NCI-H2171 treated with DMSO at 0.1 percent for 48 hours (cell line): ENCODE data around the gene PLEKHA6.

Source experiments
- DNase-seq: peaks from one replicate; lab custom pipeline; 2025; lab: John Stamatoyannopoulos, UW

The PLEKHA6 gene

DNA sequence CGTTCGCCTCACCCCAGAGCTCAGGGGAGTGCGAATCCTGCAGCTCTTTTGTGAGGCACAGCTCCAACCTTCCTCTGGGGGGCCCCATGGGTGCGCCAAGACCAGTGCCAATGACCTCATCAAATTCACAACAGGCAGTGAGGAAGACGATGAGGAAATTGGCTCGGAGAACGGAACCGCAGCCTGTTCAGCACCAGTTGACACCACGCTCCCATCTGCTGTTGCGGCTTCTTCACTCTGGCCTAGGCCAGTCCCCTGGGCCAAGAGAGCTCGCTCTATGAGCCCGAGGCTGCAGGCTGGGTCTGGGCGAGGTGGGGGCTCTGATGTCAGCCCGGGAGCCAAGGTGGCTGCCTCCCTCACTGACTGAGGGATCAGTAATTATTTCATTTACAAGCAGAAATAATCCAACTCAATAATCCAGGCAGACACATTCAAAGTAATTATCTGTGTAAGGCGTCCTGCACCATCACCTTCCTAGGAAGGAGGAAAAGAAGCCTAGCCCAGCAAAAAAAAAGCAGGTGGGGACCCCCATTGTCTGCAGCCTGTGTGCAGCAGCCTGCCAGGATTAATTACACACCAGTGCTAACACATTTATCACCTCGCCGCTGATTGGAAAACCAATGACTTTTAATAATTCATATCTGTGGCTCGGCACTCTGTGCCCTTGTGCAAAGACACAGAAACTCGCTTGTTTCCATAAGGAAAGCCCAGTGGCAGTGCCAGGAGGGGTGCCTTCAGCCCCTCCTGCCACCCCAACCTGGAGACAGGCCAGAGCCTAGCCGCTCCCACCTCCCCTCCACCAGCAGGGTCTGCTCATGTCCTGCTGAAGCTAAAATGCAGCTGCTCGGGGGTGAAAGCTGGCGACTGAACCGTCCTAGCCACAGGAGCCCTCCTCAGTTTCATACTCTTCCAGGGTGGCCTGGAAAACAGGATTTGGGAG is 1.9 kb downstream of the PLEKHA6 start:
- DNase-seq = peak; percentile 81

DNA sequence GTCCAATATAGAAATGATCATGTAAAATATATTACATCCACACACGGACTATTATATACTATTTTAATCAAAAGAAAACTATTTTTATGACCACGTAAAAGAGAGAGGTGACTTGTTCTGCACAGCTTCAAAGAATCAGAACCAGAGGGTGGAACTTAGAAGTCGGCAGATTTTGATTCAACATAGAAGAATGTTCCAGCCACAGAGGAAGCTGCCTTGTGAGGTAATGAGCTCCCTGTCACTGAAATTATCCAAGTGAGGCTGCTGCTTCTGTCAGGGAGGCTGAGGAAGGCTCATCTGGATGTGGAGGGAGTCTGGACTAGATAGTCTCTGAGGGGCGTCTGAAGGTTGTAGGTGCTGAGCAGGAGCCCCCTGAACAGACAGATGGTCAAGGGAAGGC is 2.7 kb downstream of the PLEKHA6 start:
- DNase-seq = no peak

DNA sequence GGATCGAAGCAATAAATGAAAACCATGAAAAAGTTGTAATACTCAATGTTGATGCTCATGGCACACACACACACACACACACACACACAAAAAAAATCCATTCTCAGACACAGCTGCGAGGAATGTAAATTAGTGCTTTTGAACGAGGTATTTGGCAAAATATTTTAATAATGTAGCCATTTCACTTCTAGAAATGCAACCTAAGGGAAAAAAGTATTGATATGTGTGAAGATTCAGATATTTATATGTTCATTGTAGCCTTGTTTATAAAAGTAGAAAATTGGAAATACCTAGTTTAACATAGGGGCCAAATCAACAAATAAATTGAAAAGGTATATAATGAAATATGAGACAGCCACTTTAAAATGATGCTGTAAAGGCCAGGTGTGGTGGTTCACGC is 3.8 kb downstream of the PLEKHA6 start:
- DNase-seq = no peak

DNA sequence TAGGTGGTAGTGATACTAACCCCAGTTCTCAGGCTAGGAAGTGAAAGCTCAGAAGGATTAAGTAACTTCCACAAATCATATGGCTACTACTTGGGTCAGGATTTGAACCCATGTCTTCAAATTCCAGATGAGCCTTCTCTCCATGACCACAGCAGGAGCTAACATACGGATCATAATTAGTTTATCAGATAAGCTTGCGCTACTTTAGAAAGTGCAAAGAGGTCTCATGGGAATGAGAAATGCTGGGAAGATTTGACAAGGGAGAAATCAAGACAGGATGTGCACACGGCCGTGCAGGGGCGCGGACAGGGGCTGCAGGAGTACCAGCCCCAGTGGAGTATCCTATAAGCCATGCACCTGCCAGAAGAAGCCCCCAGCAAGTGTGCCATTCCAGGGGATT is 5.2 kb downstream of the PLEKHA6 start:
- DNase-seq = no peak

DNA sequence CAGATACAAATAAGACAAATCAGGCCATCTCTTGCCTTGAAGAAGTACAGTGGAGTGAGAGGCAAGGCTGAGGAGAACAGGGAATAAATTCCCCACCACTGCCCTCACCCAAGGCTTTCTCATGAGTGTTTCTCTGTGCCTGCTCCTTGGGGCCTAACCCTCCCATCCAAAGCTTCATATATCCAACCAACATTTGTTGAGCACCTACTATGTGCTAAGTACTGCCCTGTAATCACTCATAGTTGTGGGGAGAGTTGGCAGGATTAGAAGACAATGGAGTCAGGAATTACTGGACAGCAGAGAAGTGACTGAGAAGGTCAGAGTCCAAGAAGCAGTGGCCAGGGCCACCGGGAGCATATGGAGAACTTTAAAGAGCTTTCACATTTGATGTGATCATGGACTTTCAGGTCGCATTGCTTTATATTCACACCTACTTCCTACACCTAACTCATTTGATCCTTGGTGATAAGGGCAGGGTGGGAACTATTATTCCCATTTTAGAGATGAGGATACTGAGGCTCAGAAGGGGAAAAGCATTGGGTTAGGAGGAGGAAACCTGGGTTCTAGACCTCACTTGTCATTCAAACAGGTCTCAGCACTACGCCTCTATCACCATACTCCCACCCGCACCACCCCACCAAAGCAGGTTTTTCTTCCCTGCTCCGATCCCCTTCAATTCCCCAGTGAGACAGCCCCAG is 6.4 kb downstream of the PLEKHA6 start:
- no peak for DNase-seq

DNA sequence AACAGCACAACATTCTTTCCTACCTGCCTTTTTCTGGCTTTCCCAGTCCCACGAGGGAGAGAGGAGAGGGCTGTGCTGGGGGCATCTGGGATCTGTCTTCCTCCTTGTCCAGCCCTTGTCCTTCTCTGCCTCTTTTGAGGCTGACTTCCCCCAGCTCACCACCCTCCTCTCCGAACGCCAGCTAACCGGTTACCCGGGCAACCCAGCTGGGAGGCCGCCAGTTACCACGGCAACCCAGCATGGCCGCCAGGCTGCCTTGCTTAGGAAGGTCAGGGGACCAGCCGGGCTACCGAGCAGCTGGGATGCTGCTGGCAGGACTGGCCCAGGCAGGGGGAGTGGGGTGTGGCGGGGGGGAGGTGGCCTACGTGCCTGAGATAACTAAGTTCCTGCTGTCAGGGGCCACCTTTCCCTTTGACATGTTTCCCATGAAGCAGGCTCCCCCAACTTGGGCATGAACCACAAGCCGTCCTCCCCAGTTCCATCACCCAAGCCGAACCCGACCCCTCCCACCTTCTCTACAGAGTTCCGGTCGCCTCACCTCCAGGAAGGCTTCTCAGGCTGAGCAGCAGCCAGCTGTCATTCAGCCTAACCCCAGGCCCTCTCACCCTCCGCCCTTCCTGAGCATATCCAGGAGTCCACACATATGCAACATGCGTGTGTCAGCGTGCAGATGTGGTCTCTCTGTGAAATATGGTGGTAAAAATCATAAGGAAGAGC is 8.7 kb downstream of the PLEKHA6 start:
- peak; percentile 63 for DNase-seq

DNA sequence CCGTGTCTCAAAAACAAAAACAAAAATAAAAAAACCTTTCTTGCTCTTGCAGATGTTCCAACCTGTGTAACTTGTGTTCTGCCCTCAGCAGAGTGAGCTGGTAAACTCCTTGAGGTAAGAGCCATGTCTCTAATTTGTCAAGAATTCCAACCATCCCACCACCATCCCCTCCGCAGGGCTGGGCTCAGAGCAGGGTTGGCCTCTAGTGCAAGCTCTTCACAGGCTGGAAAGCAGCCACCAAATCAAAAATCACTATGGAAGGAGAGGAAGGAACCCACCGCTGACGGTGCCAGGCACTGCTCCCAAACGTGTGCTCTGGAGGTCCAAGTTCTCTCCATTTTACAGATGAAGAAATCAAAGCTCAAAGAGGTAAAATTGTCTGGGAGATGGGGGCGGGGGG is 9.4 kb downstream of the PLEKHA6 start:
- DNase-seq = no peak

DNA sequence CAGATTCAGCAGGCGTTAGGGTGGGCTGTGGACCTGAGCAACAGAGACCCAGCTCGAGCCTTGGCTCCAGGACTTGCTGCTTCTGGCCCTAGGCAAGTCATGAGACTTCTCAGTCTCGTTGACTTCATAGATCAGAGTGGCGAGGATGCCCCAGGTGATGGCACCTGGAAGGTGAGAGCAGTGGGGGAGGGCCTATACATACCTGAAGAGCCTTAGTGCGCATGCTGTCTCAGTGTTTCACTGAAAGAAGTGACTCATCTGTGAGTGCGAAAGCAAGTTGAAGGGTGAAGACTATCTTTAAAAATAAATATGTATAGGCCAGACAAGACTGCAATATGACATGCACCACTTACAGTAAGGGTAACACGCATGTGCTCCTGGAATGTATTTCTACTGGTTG is 10.1 kb downstream of the PLEKHA6 start:
- no peak for DNase-seq

DNA sequence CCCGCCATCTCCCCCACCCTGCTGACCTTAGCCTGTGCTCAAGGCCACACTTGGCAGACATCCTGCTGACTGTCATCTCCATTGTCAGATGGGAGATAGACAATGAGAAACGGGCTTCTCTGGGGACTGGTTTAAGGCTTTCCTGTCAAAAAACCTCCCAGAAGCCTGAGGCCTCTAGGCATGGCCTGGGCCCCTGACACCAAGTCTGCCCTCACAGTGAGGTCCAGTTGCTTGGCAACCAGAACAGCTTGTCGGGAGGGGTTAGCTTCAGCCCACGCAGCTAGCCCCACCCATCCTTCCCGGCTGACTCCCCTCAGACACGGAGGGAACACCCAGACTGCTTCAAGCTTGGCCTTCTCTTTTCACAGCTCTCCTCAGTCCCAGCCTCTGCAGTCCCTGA is 11.0 kb downstream of the PLEKHA6 start:
- peak; percentile 30 for DNase-seq

DNA sequence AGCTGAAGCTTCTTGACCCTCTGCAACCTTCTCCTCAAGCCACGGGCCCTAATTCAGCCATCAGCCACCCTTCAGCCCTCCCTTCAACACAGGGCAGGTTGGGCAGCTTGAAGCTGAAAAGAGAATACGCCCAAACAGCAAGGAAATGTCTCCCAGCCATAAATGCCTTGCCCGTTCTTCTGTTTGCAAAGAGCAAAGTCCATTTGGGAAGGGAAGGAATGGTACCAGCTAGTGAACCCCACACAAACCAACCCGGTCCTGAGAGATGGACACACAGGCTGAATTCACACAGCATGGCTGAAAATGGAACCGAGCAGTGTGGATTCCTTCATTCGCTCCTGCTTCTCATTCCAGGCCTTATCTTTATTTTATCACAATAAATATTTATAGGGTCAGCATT is 11.5 kb downstream of the PLEKHA6 start:
- DNase-seq = no peak

DNA sequence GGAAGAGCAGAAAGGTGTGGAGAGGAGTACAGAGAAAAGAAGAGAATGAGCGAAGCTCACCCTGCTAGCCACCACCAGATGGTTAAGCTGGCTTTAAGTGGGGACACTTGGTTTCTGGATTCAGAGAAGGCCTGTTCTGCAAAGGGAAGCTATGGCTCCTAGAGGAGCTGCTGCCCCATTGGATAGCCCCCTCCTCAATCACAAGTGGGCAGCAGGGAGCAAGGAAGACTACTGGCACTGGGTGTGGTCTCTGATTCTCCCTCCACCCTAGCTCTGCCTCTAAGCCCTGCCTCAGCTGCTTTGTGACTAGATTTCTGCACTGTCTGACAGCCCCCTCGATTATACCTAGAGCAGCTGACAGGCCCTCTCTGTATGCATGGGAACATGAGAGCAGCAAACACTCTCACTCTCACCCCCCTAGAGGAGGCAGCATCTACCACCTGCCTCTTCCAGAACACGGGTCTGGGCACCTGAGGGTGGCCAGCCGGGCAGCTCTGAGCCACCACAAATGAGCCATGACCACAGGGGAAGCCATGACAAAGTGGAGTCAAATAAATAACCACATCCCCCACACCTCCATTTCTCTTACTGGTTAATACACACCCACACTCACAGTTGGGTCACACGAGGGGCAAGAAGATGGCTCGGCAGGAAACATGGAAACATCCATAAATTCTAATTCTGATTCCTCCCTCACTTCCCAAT is 13.6 kb downstream of the PLEKHA6 start:
- DNase-seq = peak; percentile 28

DNA sequence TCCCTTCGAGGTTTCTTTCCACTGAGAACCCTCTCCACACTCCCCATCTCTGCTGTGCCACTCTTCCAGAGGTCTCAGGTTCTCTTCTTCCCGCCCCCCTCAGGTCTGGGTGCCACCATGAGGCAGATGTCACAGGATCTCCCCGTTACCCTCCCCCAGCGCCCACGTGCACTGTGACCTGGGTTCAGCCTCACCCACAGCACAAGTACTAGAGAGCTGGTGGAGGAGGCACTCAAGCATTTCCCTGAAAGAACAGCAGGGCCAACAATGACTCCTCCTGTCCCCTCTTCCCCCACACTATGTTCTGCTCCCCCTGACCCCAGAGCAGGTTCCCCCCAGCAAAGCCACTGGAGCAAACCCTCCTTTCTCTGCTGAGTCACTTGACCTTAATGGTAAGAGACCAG is 14.3 kb downstream of the PLEKHA6 start:
- DNase-seq = peak; percentile 55

DNA sequence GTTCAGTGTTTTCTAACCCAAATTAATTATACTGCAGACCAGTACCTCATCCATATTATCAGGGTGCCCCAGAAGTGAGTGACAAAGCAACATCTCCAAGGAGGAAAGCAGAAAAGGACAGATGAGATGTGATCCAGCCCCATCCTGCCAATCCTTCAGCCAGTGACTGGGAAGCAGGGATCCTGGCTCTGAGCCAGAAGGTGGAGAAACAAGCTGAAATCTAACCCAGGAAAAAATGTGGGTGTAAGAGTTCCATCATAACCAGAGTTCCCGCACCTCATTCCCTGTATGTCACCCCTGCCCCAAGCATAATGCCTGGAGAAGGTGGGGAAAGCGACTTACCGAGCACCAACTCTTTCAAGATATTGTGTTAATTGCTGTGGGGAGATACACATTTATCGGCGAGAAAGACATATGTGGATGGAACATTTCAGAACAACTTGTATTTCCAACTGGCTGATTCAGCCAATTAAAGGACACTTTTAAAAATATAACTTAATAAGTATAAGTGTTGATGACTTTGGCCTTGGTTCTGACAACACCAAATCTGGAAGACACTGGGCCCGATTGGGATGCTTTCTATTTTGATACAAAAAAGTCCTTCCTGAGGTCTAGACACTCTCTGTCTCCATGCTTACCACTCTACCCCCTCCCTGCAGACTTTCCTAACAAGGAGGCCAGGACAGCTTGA is 14.9 kb downstream of the PLEKHA6 start:
- DNase-seq = peak; percentile 80

DNA sequence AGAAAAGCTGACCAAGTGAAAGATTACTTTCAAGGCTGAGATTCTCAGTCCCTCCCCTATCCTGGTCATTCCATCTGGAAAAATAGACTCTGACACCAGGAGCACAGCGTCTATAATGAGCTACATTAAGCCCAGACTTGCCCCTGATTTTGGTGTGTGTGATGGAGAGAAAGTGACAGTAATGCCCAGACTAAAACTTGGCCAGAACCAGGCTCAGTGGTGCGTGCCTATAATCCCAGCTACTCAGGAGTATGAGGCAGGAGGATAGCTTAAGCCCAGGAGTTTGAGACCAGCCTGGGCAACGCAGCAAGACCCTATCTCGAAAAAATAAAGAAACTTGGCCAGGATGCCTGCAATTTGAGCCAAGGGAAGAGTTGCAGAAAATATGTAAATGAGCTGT is 15.9 kb downstream of the PLEKHA6 start:
- peak; percentile 22 for DNase-seq

DNA sequence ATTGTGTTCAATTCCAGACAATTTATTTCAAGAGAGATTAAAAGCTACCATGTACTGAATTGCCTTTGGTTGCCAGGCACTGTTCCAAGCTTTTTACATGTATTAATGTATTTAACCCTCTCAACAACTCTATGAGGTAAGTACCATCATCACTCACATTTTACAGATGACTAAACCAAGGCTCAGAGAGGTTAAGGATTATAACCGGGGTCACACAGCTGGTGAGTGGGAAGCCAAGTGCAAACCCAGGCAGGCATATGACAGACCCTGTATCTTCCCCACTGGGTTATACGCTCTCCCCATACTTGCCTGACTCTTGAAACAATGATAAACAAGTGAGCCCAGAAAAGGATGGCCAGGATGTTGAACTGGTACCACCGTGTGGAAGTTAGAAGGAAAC is 16.5 kb downstream of the PLEKHA6 start:
- DNase-seq = no peak

DNA sequence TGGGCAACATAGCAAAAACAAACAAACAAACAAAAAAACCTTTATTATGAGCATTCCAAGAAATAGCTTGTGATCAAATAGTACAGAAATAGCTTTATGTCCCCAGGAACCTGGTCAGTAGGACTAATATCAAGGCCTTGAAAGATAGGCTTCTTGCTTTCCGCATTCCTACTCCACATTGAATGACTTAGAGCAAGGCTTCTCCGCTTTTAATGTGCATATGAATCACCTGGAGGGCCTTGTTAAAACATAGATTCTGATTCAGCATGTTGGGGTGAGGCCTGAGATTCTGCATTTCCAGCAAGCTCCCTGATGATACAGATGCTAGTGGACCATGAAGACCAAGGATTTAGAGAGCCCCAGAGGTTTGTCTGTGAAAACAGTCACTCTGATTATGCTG is 17.4 kb downstream of the PLEKHA6 start:
- DNase-seq = no peak

DNA sequence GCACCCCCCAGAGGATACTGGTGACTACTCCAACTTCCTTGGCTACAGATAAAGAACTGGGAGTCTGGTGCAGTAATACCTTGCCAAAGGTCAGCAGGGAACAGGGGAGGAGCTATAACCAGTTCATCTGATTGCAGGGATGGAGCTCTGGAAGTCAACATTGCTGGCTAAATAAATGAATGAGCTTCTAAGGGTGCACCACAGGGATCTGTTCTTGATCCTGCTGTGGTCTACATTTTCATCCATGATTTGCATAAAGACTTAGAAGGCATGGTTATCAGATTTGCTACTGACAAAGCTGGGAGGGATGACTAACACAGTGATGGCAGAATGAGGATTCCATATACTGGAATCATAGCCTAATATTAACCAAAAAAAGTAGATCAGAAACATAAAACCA is 18.3 kb downstream of the PLEKHA6 start:
- DNase-seq = no peak

DNA sequence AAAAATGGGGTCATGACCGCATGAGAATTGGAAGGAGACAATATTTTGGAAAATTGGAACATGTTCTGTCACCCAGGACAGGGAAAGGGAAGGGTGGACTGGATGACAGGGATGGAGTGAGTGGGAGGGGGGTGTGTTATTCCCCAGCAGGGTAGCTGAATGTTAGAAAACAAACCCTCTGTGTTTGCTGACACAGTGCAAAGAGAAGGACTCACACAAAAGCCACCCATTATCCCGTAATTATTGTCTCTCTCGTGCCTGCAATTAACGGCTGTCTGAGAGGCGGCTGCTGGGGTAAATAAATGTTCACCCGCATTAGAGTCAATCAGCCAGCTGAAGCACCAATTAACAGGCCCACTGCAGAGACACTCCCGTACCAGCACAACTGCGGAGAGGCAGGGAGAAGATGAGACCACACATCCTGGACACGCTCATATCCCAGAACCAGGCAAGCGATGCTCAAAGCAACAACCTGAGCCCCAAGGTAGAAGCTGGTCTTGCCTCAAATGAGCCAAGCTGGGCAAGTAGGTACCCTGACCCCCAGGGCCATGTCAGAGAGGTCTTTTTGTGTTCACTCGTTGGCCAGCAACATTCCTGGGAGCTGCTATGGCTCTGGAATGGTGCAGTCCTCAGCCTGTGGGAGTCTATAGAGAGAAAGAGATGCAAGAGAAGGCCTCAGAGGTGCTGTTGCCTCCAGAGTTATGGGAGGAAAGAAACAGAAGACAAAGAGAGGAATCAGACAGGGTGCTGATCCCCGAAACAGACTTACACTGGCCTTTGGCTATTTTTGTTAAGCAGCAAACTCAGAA is 19.4 kb downstream of the PLEKHA6 start:
- DNase-seq = peak; percentile 55

DNA sequence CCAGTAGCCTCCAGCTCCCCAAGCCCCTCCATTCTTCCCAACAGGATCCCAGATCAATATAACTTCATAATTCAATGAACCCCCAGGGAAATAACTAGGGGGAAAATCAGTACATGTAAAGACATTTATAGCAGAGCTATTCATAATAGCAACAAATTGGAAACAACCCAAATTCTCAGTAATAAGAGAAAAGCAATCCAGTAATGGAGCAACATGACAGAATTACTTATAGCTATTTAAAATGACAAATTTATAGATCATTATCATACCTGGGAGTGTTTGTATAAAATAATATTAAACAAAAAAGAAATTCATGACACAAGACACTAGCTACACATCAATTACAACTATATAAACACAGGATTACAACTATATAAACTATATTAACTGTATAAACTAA is 20.2 kb downstream of the PLEKHA6 start:
- no peak for DNase-seq

DNA sequence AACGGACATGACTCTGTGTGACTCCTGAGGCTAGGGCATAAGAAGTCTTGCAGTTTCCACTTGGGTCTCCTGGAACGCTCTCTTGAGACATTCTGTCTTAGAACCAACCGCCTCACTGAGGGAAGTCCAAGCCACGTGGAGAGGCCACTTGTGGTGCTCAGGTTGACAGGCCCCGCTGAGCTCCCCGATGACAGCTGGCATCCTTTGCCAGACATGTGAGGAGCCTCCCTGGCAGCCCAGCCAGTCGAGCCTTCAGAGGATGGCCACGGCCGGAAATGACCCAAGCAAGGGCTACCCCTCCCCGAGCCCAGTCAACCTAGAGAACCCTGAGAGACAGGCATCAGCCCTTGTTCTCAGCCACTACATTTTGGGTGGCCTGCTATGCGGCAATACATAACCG is 20.7 kb downstream of the PLEKHA6 start:
- no peak for DNase-seq

DNA sequence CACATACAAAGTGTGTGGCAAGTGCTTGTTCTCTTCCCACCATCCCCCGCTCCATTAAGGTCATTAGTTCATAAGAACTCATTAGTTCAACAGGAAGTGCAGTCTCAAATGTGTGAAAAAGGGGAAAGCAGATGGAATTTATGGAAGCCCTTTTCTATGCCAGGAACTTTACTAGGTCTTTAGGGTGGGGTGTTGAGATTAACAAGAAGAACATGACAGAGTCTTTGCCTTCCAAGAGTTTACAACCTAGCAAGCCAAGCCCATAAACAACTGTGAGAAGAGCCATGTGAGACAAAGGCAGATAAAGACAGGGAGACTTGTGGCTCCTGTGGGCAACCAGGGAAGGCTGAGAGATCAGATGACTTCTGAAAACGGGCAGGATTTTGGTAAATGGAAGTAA is 21.4 kb downstream of the PLEKHA6 start:
- DNase-seq = no peak
